GM10847 (cell line): Measurements from ENCODE around the gene PRR7.

Experiments
- POLR2A ChIP-seq: IDR thresholded peaks from 2 replicates; pipeline ENCODE4 v1.6.1; 2011; ENCODE audit not compliant: insufficient read length; ENCODE audit errors: extremely low read depth

PRR7 gene

DNA sequence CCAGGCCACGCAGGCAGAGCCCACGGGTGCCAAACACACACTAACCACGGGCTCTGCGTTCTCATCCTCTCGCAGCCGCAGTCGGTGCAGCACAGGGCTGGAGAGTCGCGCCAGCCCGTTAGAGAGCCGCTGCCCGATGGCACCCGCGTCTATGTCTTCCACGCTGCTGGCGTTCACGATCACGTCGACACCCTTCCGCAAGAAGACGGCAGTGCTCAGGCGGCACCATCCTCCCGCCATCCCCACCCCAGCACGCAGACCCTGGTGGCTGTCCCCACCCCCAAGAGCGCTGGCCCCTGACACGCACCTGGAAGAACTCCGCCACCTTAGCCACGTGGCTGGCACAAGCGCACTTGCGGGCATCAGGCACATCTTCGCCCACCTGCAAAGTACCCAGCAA is 20.8 kb downstream of the PRR7 start:
- no peak for TF ChIP-seq POLR2A

- no peak for TF ChIP-seq POLR2A
These were observed 21.7 kb downstream of the PRR7 start for GRCh38 chr5:177468329-177468684.

DNA sequence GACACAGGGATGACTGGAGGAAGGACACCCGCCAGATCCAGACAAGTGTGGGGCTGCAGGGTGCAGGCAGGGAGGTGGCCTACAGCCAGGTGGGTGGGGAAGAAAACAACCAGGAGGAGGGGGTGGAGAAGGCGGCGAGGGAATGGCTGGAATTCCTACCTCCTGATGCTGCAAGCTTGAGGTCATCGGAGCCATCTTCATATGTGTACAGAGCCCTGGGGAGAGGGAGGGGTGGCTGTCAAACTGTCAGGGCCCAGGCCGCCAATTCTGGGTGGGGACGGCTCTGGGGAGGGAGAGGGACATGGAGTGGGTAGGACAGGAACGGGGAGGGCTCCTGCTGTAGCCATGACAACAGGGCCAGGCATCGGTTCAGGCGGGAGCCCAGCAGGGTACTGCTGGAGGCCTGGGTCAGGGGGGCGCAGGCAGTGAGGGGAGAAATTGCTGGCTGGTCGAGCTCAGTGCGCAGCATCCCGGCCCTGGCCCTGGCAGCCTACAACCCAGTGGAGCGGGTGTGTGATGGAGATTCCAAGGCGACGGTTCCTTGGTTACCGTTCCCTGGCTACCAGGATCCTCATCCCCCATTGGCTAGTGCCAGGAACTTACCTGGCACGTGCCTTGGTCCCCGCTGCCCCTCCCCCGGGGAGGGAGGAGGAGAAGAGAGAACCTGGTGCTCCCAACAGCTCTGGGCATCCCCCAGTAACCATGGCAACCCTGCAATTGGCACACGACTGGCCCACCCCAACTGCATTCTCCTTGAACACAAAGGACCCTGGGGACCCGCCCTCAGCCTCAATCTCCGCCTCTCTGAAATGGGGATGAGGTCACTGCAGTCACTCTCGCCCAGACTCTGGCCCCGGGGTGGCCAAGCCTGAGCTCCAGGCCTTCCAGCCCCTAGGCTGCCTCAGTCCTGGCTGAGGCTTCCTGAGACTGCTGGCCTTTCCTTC is 22.3 kb downstream of the PRR7 start:
- TF ChIP-seq POLR2A = no peak

- no peak for TF ChIP-seq POLR2A
These were observed 23.3 kb downstream of the PRR7 start for GRCh38 chr5:177469750-177470525.

DNA sequence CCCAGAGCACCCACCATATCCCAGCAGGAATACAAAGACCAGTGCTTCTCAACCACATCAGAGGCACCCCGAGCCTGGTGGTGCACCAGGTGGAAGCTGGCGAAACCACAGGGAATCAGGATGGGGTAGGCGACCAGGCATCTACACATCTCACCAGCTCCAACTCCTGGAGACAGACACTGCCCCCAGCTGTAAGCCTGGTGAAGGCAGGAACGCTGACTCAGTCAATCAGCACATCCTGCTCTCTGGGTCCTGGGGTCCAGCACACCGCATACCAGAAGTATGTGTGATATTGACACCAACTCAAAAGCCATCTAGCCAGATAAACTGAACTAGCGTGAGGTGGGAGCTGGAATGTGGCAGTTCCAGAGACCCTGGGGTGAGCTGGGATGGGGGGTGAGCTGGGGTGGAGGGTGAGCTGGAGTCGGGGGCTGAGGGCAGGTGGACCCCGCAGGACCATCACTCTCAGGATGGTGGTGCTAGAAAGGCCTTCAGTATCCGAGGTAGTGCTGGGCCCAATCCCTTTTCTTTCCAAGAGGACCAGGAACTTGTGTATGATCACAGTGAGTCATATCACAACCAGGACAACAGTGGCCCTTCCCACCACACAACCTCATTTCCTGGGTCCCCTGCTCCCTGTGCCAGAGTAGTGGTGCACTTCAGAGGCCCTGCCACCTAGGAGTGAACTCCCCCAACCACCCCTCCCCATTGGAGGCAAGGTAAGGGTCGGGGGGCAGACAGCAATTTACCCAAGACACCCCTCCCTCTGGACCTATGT is 24.3 kb downstream of the PRR7 start:
- no peak for TF ChIP-seq POLR2A

DNA sequence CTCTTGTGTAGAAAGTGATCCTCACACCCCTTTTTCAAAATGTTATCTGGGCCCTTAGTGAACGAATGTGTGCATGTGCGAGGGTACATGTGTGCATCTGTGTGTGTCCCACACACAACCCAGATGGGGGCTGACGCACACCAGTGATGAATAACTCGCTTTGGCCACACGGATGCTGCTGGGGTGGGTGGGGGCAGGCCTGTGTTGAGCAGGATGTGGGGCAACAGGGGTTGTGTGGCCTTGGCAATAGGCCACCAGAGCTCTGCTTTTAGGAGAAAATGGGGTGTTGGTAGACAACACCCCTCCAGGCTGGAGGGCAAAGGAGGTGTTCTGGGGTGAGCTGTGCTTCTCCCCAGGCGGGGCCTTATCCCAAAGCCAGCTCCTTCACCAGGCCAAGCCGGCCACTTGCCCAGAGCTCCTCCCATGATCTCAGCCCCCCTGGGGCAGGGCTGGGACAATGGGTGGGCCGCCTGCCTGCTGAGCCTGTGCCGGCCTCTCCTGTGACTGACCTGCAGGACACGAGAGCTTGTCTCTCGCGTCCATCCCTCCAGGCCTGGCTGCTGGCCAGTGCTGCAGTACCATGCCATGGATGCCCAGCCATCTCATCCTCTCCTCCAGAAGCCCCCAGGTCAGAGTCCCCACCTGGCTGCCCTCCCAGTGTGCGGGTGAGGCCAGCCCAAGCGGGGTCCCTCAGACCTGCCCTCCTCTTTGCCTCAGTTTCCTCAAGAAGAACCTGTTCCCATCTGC is 25.2 kb downstream of the PRR7 start:
- TF ChIP-seq POLR2A = no peak

DNA sequence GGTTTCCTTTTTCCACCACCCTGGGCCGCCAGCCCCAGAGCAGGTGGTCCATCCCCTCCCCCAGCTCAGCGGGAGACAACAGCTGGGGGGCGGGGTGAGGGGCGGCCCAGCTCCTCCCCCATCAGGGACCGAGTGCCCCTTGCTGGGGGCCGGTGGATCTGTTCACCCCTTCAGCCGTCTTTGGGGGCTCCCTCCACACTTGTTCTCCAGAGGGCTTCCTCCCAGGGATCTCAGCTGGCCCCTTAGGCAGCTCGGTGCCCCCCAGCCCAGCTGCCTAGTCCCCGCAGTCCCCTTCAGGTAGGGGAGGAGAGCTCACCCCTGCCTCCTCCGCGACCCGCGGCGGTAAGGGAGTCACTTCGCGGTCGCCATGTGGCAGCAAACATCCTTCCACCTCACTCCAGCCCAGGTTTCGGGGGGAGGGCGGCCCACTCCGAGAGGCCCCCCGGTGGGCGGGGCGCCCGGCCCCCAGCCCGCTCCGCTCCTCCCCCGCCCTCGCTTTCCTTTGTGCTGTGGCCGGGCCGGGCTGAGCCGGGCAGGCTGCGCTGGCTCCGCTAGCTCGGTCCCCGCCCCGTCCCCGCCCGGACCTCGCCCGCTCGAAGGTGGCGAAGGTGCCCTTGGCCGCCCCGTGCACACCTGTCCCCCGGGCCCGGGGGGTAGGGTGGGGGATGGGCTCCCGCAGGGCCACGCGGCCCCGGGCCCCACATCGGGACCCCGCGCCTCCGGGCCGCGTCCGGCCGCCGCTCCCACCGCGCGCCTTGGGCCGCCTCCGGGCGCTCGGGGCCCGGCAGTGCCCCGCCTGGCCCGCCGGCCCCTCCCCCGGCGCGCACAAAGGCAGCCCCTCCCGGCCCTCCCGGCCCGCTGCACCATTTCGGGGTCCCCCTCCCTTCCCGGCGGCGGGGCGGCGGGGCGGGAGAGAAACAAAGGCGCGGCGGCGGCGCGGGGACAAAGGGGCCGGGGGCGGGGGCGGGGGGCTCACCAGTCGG is 26.1 kb downstream of the PRR7 start:
- peak; percentile 21 for TF ChIP-seq POLR2A

- peak; percentile 18 for TF ChIP-seq POLR2A
These were observed 26.9 kb downstream of the PRR7 start, which contains the start of gene DBN1 for GRCh38 chr5:177473443-177474001. Gene DBN1, minus strand, starts transcription at chr5:177473634. Its CDS starts 113 bp downstream, at chr5:177473521.

DNA sequence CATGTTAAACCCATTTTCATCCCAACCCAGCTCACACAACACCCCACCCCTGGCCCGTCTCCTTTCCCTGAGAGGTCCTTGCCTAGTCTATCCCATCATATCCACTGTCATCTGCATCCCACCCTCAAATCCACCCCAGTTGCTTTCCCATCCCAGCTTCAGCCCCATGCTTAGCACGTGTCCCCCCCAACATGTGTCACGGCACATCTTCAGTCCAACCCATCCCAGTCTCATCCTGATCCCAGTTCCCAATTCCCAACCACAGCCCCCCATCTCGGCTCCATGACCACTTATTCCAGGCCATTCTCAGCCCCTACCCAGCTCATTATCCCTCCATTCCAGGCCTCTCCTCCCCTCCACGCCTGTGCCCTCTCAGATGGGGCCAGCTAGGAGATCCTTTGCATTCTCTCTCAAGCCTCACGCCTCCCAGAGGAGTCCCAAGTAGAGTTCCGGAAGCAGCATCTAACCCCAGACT is 27.4 kb downstream of the PRR7 start:
- TF ChIP-seq POLR2A = no peak

- no peak for TF ChIP-seq POLR2A
These were observed 28.4 kb downstream of the PRR7 start for GRCh38 chr5:177474846-177475562.

DNA sequence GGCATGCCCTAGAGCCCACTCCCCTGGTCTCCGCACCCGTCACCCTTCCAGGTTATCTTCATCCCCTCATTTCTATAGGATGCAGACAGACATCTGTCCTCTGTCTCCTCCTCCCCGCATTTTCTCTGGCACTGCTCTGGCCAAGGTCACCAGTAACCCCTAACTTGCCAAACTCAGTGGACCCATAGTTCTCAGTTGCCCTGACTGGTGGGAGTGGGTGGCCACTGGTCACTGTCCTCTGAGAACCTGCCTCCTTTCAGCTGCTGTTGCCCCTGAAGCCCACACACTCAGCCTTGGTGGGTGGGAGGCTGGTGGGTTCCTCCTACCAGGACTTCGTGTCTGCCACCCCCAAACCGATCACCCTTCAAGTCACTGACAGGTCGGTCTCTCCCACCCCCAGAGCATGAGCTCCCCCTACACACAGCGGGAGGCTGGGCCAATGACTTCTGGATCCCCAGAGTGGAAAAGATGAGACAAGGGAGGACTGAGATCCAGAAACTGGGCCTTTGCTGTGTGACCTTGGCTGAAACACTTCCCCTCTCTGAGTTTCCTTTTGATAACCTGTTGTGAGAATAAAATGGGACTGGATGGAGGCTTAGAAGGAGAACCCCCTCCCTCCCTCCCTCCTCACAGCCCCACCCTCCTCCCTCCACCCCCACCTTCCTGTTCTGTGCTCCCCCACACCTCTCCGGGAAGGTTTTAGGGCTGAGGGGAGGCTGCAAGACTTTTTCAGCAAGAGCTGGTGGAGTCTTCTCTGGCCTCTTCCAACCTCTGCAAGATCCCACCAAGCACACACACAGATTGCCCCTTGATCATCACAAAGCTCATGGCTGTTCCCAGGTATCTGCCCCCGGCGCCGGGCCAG is 29.2 kb downstream of the PRR7 start:
- TF ChIP-seq POLR2A = no peak
